ENCODE data around the gene FNDC3B.

FNDC3B gene

GRCh38 chr3:172402892-172403643 is 363.7 kb downstream of the FNDC3B start:
- DNase-seq (ENCODE audit: low read depth) = no peak

- DNase-seq (ENCODE audit: low read depth) = no peak
Measured at GRCh38 chr3:172404237-172404962, 365.0 kb downstream of the FNDC3B start.

DNA sequence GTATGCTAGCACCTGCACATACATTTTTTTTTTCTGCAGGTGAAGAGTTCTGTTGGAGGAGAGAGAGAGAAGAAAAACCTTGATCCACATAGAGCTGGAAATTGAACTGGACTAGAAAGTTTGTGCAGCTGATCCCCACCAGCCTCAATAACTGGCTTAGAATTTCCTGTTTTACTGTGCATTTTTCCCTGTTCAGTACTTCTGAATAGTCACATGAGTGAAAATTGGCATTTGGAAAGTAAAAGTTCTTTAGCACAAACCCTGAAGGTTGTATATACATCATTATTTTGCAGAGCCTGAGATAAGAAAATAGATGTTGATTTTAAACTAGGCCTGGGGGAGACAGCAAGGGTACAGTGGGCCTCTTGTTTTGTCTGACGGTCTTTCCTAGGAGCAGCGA is 366.5 kb downstream of the FNDC3B start:
- no peak for DNase-seq (ENCODE audit: low read depth)

DNA sequence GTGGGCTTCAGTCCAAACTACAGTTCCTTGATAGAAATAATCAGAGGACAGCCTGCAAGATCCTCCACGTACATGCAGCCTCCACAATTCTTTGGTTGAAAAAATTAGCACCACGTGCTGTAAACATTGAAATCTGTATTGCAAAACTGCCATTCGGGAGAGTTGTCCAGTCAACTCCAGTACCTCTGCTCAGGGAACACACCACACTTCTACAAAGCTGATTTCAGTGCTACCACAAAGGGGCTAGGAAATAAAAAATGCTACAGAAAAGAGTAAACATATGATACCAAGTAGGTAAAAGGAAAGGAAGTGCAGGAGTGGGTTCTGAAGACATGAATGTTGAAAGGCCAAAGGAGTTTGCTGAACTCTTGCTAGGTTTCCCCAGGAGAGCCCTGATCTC is 368.5 kb downstream of the FNDC3B start:
- DNase-seq (ENCODE audit: low read depth) = no peak

DNA sequence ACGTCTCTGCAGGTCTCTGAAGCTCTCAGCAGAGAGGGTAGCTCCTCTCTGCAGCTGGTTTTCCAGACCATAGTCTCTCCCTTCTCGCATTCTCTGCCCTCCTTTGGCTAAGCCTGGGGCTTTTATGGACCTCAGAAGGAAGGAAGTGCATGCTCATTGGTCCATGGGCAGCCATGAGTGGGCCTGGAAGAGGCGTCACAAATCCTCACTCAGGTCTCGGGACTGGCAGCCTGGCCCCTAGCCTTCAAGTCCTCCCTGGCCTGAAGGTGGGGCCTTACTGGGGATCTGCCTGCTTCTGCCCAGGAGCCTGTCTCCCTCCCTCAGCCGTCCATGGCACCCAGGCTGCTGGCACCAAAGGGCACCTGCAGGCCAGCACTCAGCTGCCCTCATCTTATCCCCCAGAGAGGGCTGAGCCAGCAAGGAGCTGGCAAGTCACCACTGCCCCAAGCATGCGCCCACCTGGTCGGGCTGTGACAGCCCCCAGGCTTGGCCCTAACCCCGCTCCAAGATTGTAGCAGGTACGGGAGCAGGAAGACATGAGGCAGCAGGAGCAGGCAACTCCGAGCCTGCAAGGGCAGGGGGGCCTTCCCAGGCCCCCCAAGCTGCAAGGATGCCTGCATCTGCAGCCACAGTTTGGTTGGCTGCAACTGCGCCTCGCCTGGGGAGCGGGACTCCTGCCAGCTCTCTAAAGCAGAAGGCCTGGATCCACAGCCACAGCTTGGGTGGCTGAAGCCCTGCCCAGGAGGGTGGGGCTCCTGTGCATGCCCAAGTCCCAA is 371.5 kb downstream of the FNDC3B start:
- DNase-seq (ENCODE audit: low read depth) = no peak

GRCh38 chr3:172411478-172411947 is 372.1 kb downstream of the FNDC3B start:
- no peak for DNase-seq (ENCODE audit: low read depth)

GRCh38 chr3:172415323-172415722 is 375.9 kb downstream of the FNDC3B start:
- DNase-seq (ENCODE audit: low read depth) = no peak

- DNase-seq (ENCODE audit: low read depth) = no peak
Measured at GRCh38 chr3:172437713-172438112, 398.3 kb downstream of the FNDC3B start.

DNA sequence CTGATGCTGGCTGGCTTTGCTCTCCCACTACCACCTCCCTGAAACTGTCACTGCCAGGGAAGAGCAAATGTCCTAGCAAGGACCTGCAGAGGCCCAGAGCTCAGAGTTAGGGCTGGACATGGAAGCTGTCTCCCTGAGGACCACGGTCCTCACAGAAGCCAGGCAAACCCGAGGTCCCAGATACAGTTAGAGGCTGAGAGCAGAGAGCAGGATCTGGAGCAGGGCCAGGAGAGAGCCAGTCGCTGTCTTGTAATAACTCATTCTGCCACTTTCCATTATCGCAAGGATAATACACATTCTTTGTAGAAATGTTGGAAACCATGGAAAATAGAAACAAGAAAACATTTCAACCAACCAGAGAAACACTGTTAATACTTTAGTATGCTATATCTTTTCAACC is 398.8 kb downstream of the FNDC3B start:
- DNase-seq (ENCODE audit: low read depth) = no peak

DNA sequence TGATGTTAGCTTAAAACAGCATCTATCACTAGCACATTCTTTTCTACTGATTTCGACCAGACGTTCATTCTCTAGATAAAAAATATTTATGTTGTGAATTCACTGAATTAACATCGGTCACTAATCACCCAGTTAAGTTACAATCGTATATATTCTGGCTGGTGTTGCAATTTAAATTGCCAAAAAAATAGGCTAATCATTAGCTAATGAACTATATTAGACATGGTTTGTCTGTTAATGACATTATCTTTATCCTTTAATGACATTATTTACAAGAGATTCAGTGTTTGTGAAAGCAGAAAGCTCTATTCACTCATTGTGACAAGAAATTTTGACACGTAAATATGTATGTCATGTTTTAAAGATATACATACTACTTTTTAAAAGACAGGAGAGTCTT is 402.2 kb downstream of the FNDC3B start:
- DNase-seq (ENCODE audit: low read depth) = no peak

- DNase-seq (ENCODE audit: low read depth) = no peak
Measured at GRCh38 chr3:172442606-172443005, 403.2 kb downstream of the FNDC3B start.

GRCh38 chr3:172444821-172445220 is 405.4 kb downstream of the FNDC3B start:
- no peak for DNase-seq (ENCODE audit: low read depth)

DNA sequence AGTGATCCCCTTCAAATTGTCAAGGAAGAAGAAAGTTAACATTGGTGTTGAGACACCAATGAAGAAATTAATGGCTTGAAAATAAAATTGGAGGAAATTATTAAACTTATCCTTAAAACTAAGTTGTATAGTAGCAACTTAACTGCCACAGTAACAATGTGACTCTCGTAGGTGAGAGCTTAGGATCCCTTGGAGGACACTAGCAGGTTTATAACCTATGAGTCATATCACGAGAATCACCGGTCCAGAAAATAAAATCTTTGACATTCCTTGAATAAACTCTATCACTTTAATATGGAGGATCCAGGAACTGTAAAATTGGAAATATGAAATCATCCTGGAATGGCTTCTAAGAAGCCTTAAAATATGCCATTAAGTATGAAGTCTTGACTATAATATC is 406.8 kb downstream of the FNDC3B start:
- DNase-seq (ENCODE audit: low read depth) = no peak

DNA sequence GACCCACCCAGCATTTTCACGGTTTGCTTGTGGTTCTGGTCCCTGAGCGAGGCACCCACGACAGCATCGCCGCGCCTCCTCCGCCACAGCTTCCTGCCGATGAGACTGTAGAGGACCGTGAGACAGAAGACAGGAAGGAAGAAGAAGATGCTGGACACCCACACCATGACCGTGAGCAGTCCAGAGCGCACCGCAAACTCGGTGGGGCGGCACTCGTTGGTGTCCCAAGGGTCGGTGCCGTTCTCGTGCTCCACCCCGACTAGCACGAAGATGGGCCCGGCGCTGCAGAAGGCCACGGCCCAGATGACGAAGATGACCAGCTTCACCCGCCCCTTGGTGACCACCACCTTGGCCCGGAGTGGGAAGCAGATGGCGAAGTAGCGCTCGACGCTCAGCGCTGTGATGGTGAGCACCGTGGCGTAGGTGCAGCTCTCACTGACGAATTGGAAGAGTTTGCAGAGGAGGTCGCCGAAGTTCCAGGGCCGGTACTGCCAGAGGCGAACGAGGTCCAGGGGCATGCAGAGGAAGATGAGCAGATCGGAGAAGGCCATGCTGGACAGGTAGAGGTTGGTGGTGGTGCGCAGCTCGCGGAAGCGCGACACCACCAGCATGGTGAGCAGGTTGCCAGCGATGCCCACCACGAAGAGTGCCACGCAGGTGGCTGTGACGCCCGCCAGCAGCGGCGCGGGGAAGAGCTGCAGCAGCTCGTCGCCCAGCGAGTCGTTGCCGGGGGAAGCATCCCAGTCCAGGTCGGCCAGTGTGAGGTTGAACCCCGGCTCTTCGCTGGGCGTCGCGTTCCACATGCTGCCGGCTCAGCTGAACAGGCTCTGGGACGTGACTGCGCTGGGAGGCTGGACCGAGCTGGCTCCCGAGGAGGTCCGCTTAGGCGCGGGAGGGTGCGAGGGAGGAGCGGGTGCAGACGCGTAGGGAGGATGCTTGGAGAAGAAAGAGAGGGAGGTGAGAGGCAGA is 408.5 kb downstream of the FNDC3B start, which contains the start of gene GHSR:
Gene GHSR, minus strand, starts transcription at position 846 of the 969 bp plus-strand sequence. Its CDS starts 43 bp downstream, at position 803.
- no peak for DNase-seq (ENCODE audit: low read depth)

DNA sequence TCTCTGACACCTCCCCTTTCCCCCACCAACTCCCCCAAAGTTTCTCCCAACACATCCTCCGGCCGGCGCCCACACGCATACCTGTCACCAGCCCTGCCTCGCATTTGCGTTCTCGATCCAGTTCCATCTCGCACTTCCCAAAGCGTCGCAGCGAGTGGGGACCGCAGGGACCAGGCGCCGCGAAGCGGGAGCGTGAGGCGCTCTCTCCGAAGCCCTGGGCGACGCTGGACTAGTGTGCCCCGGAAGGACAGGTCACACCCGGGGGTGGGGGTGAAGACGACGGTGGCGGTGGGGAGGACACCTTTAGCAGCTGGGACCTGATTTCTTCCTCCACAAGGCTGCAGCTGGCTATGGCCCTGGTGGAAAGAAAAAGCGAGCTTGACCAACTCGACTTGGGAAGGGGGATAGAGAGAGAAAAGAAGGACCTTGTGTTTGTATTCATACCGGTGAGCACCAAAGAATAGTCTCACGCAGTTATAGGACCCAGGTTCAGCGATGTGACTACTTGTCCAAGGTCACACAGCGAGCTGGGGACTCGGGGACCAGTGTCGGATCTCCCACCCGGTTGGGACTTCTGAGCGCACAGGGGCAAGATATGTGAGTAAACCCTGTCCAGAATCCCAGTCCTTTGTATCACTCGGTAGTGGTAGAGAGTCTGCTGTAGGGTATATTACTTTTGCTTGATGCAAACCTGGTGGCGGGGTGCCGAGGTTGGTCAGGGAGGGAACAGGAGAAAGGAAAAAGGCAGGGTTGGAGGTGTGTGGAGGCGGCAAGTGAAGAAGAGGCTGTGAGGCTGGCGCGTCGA is 409.5 kb downstream of the FNDC3B start:
- no peak for DNase-seq (ENCODE audit: low read depth)

DNA sequence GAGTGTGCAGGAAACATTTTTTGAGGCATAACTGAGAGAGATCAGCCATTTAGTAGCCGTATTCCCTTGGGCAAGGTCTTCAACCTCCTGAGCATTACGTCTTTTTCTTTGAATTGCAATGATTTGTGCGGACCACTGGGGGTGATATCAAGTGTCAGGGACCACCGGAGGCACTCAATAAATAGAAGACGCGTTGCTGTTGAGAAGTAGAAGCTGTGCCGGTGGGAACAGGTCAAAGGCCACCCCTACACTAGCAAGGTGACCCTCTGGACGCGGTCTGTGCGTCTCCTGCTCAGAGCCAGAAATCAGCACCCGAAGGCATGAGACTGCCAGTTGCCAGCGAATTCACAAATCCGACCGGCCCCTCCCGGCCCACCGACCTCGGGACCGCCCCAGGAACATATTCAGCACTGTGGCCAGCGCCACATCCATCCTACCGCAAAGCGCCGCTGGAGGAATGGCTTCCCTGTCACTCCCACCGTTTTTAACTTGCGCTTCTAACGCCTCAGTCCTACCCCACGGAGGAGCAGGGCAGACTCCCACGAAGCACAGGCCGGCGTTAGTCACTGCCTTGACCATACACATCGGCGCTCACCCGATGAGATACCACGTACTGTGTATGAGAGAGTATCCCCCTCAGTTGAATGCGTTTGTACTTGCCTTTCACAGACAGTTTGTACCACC is 410.2 kb downstream of the FNDC3B start:
- no peak for DNase-seq (ENCODE audit: low read depth)

All from stimulated activated CD8-positive, alpha-beta memory T cell treated with anti-CD3 and anti-CD28 coated beads, Interleukin-15, amount 100 ng/mL, for 24 hours (primary cell).